ENCODE measurements around the gene TXK.
A peak's percentile ranks its signal among the peaks of the same experiment; 100 is the strongest.

TXK gene

GRCh38 chr4:48021100-48021499 is 113.0 kb downstream of the TXK start:
- Histone ChIP-seq H3K9me3 (no peaks in the 10 kb centered on the region), H3K27me3 (peaks cover 37% of the 10 kb centered on the region), H3K4me3 (ENCODE audit: low read depth, low read length) (no peak overlapping the region), H3K4me1 (no peaks in the 10 kb centered on the region), H3K36me3 (no peaks in the 10 kb centered on the region)
- no peak for DNase-seq
- TF ChIP-seq, protein P1, sequence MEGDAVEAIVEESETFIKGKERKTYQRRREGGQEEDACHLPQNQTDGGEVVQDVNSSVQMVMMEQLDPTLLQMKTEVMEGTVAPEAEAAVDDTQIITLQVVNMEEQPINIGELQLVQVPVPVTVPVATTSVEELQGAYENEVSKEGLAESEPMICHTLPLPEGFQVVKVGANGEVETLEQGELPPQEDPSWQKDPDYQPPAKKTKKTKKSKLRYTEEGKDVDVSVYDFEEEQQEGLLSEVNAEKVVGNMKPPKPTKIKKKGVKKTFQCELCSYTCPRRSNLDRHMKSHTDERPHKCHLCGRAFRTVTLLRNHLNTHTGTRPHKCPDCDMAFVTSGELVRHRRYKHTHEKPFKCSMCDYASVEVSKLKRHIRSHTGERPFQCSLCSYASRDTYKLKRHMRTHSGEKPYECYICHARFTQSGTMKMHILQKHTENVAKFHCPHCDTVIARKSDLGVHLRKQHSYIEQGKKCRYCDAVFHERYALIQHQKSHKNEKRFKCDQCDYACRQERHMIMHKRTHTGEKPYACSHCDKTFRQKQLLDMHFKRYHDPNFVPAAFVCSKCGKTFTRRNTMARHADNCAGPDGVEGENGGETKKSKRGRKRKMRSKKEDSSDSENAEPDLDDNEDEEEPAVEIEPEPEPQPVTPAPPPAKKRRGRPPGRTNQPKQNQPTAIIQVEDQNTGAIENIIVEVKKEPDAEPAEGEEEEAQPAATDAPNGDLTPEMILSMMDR (IDR thresholded peaks at IDR 0.05; ENCODE audit: low read depth, low read length), result no peak

GRCh38 chr4:48018112-48018511 is 115.9 kb downstream of the TXK start:
- no peaks in the 10 kb centered on the region for H3K4me1 ChIP-seq
- H3K4me3 ChIP-seq (ENCODE audit: low read depth, low read length), result no peak overlapping the region
- H3K27me3 ChIP-seq, result peaks cover 24% of the 10 kb centered on the region
- no peak for DNase-seq
- H3K36me3 ChIP-seq, result no peaks in the 10 kb centered on the region
- H3K9me3 ChIP-seq, result no peaks in the 10 kb centered on the region
- TF ChIP-seq, protein P1 (IDR thresholded peaks at IDR 0.05; ENCODE audit: low read depth, low read length), result no peak

DNA sequence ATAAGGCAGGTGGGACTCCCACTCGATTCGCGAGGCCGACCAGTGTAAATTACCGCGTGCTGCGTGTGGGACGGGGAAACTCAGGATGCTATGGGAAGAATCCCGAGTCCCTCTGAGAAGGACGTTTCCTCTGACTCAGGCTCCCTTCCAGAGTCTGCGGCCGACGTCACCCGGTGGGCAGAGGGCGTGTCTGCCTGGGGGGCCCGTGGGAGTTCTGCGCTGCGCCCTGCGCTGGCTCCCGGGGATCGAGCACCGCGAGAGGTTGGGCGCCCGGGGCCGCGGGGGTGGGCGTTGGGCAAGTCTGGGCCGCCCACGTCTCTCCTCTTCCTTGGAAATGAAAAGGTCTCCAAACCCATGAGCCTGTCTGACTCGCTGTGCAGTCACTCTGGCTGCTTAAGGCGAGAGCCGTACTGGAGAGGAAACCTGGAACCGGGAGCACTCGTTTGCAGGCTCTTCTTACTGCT is 116.9 kb downstream of the TXK start:
- peaks cover 23% of the 10 kb centered on the region for H3K27me3 ChIP-seq
- no peaks in the 10 kb centered on the region for H3K4me1 ChIP-seq
- H3K36me3 ChIP-seq, result no peaks in the 10 kb centered on the region
- H3K4me3 ChIP-seq (ENCODE audit: low read depth, low read length), result peak overlapping the region; percentile 68
- H3K9me3 ChIP-seq, result no peaks in the 10 kb centered on the region
- peak; percentile 41 for DNase-seq
- TF ChIP-seq, protein P1 (IDR thresholded peaks at IDR 0.05; ENCODE audit: low read depth, low read length), result no peak
